Mammary epithelial cell (primary cell): ENCODE data around the gene KCNJ1.

Experiments
- CTCF ChIP-seq, 2 donors: IDR thresholded peaks in 1 of 2; conservative IDR thresholded peaks in 1 of 2; 2 replicates each; pipeline ENCODE4 v1.5.1; 2011 to 2012; ENCODE audit warnings: inconsistent platforms in 2 of 2, low read length in 2 of 2, mild to moderate bottlenecking in 2 of 2, control low read depth in 1 of 2, low read depth in 1 of 2; ENCODE audit not compliant: insufficient read depth in 1 of 2; ENCODE audit errors: extremely low read depth in 1 of 2
- EZH2 ChIP-seq: IDR thresholded peaks from 2 replicates; pipeline ENCODE4 v1.6.1; 2012; ENCODE audit warnings: low read length, inconsistent platforms, borderline replicate concordance

DNA sequence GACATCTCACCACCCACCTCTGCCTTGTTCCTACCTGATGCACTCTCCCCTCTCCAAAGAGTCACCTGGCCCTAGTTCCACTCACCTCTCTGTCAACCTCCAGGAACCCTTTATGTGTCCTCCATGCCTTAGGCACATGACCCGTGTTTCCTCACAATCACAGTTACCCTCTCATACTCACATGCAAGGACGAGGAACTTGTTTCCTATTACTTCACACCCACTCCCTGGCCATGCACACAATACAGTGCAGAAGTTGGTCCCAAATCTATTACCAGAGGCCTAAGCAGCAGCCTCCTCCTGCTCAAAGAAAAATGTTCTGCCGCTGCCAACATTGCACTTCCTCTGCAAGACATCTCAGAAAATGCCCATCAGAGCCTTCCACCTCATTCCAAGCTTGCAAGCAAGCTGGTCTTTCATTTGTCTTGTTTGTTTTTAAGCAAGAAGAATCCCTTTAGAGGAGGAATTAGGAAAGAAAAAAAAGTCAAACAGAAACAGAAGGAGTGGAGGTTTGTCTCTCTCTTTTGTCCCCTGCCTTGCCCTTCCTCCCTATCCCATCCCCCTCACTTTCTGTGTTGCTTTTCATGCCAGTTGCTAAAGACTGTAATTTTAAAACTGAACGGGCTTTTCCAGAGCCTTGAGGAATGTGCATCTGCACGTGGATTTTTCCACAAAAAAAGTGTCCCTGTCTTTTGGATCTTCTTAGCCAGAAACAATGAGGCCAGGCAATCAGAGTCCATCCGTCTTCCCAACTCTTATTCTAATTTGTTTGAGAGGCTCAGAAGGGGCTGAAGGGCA is 63.4 kb downstream of the KCNJ1 start:
- TF ChIP-seq CTCF (conservative IDR thresholded peaks at IDR 0.05 in 1 of 2, IDR thresholded peaks at IDR 0.05 in 1 of 2; ENCODE audit: extremely low read depth in 1 of 2, insufficient read depth in 1 of 2, low read depth in 1 of 2, low read length in 2 of 2): no peak
- TF ChIP-seq EZH2: no peak
